ENCODE results near the gene PPP2R3A.

- TF ChIP-seq CTCF (IDR thresholded peaks at IDR 0.05; ENCODE audit: extremely low read depth in 1 of 2, insufficient read depth in 1 of 2, low read depth in 1 of 2, low read length in 2 of 2), result no peak
- no peak for TF ChIP-seq POLR2AphosphoS5 (IDR thresholded peaks at IDR 0.05; ENCODE audit: insufficient read depth, low read depth, low read length)
- no peak for TF ChIP-seq JUN (IDR thresholded peaks at IDR 0.05; ENCODE audit: borderline replicate concordance, insufficient read depth, insufficient read length, low read depth)
- no peak for TF ChIP-seq POLR2A (IDR thresholded peaks at IDR 0.05; ENCODE audit: low read depth, low read length)
- no peak for TF ChIP-seq MYC (IDR thresholded peaks at IDR 0.05; ENCODE audit: low read depth, low read length)
- TF ChIP-seq EZH2 (IDR thresholded peaks at IDR 0.05; ENCODE audit: borderline replicate concordance, low read depth, low read length, severe bottlenecking), result no peak
- no peak for TF ChIP-seq MAX (IDR thresholded peaks at IDR 0.05; ENCODE audit: insufficient read depth, insufficient read length)
These were observed 148.9 kb downstream of the PPP2R3A start for GRCh38 chr3:136114421-136114820.

All from endothelial cell of umbilical vein (primary cell).